ENCODE measurements around the gene SPEM3. TPM values are rescaled to one million over a fixed set of nuclear protein-coding genes. Genes with fewer than 3 reads are reported as not detected.
A peak's percentile ranks its signal among the peaks of the same experiment; 100 is the strongest.

Gene SPEM3
- total and polyA plus RNA-seq, 2 of the 13 experiments (the other 11 are each of a cell fraction or from before 2014, with no cell fraction given): not detected

DNA sequence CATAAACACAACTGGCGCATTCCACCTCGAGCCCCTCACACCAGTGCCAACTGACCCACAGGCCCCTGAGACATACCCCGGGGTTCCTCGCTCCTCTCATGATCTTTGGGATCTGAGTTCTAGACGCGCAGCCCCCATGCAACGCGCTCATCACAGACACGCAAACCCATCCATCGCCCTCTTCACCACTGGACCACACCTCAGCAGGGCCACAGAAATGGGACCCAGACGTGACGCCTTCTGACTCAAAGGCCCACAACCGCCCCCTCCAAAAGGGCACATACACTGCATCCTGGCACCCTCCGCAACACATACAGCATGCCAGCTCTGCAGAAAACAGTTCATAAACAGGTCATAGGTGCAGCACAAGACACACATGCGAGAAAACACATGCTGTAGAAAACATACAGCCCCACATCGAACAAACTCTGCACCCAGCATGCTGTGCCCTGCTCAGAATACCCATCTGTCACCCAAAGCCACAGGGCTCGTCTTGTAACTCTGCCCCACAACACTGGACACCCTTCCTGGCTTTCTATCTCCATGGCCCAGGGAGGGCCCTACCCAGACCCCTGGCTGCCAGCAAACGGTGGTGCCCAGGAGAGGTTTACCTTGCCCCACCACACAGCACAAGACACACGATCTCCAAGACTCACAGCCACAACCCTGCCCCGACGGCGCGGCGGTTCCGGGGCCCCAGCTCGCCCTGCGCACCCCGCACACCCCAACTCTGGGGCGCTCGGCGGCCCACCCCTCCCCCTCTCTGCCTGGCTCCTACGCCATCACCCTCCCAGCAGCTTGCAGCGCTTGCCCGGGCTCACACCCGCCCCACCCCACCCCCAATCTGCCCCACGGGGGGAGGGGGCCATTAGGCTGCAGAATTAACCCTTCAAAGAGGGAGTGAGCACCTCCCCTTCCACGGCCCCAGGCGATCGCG is 49.9 kb downstream of the SPEM3 start (continued):
- TF ChIP-seq, protein P1, sequence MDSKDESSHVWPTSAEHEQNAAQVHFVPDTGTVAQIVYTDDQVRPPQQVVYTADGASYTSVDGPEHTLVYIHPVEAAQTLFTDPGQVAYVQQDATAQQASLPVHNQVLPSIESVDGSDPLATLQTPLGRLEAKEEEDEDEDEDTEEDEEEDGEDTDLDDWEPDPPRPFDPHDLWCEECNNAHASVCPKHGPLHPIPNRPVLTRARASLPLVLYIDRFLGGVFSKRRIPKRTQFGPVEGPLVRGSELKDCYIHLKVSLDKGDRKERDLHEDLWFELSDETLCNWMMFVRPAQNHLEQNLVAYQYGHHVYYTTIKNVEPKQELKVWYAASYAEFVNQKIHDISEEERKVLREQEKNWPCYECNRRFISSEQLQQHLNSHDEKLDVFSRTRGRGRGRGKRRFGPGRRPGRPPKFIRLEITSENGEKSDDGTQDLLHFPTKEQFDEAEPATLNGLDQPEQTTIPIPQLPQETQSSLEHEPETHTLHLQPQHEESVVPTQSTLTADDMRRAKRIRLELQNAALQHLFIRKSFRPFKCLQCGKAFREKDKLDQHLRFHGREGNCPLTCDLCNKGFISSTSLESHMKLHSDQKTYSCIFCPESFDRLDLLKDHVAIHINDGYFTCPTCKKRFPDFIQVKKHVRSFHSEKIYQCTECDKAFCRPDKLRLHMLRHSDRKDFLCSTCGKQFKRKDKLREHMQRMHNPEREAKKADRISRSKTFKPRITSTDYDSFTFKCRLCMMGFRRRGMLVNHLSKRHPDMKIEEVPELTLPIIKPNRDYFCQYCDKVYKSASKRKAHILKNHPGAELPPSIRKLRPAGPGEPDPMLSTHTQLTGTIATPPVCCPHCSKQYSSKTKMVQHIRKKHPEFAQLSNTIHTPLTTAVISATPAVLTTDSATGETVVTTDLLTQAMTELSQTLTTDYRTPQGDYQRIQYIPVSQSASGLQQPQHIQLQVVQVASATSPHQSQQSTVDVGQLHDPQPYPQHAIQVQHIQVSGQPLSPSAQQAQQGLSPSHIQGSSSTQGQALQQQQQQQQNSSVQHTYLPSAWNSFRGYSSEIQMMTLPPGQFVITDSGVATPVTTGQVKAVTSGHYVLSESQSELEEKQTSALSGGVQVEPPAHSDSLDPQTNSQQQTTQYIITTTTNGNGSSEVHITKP (CRISPR knock-in tag; IDR thresholded peaks at IDR 0.05; ENCODE audit: low read depth): peak; percentile 32; the same call in 1 of the 2 replicates
- TF ChIP-seq HDAC1 (CRISPR knock-in tag; IDR thresholded peaks at IDR 0.05) (peak; percentile 53), ZNF841 (CRISPR knock-in tag; IDR thresholded peaks at IDR 0.05; ENCODE audit: borderline replicate concordance) (no peak), SP140L (CRISPR knock-in tag; IDR thresholded peaks at IDR 0.05; ENCODE audit: borderline replicate concordance) (no peak), KLF12 (CRISPR knock-in tag; IDR thresholded peaks at IDR 0.05; ENCODE audit: borderline replicate concordance) (no peak), MED8 (CRISPR knock-in tag; IDR thresholded peaks at IDR 0.05; ENCODE audit: insufficient replicate concordance) (no peak), IRX3 (CRISPR knock-in tag; IDR thresholded peaks at IDR 0.05; ENCODE audit: borderline replicate concordance, low read depth) (0 out of 2 replicates have a peak, but pooled peaks have one; percentile 18), ZNF451 (CRISPR knock-in tag; IDR thresholded peaks at IDR 0.05) (0 out of 2 replicates have a peak, but pooled peaks have one; percentile 21), HOXA9 (CRISPR knock-in tag; IDR thresholded peaks at IDR 0.05; ENCODE audit: borderline replicate concordance) (peak; percentile 50; the same call in 1 of the 2 replicates), GTF2F1 (IDR thresholded peaks at IDR 0.05; ENCODE audit: low read length) (no peak), TMF1 (CRISPR knock-in tag; IDR thresholded peaks at IDR 0.05; ENCODE audit: low read depth) (peak; percentile 24; the same call in 1 of the 2 replicates), TP53 (CRISPR knock-in tag; conservative IDR thresholded peaks at IDR 0.05) (no peak), ISX (CRISPR knock-in tag; conservative IDR thresholded peaks at IDR 0.05) (no peak), SALL1 (CRISPR knock-in tag; IDR thresholded peaks at IDR 0.05) (no peak)
- TF ChIP-seq, protein P2, sequence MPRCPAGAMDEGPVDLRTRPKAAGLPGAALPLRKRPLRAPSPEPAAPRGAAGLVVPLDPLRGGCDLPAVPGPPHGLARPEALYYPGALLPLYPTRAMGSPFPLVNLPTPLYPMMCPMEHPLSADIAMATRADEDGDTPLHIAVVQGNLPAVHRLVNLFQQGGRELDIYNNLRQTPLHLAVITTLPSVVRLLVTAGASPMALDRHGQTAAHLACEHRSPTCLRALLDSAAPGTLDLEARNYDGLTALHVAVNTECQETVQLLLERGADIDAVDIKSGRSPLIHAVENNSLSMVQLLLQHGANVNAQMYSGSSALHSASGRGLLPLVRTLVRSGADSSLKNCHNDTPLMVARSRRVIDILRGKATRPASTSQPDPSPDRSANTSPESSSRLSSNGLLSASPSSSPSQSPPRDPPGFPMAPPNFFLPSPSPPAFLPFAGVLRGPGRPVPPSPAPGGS (CRISPR knock-in tag; IDR thresholded peaks at IDR 0.05): no peak
- TF ChIP-seq, protein P3, sequence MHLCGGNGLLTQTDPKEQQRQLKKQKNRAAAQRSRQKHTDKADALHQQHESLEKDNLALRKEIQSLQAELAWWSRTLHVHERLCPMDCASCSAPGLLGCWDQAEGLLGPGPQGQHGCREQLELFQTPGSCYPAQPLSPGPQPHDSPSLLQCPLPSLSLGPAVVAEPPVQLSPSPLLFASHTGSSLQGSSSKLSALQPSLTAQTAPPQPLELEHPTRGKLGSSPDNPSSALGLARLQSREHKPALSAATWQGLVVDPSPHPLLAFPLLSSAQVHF (CRISPR knock-in tag; IDR thresholded peaks at IDR 0.05): 0 out of 2 replicates have a peak, but pooled peaks have one; percentile 46
- TF ChIP-seq, protein P4, sequence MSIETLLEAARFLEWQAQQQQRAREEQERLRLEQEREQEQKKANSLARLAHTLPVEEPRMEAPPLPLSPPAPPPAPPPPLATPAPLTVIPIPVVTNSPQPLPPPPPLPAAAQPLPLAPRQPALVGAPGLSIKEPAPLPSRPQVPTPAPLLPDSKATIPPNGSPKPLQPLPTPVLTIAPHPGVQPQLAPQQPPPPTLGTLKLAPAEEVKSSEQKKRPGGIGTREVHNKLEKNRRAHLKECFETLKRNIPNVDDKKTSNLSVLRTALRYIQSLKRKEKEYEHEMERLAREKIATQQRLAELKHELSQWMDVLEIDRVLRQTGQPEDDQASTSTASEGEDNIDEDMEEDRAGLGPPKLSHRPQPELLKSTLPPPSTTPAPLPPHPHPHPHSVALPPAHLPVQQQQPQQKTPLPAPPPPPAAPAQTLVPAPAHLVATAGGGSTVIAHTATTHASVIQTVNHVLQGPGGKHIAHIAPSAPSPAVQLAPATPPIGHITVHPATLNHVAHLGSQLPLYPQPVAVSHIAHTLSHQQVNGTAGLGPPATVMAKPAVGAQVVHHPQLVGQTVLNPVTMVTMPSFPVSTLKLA (IDR thresholded peaks at IDR 0.05): no peak
- TF ChIP-seq, protein P5, sequence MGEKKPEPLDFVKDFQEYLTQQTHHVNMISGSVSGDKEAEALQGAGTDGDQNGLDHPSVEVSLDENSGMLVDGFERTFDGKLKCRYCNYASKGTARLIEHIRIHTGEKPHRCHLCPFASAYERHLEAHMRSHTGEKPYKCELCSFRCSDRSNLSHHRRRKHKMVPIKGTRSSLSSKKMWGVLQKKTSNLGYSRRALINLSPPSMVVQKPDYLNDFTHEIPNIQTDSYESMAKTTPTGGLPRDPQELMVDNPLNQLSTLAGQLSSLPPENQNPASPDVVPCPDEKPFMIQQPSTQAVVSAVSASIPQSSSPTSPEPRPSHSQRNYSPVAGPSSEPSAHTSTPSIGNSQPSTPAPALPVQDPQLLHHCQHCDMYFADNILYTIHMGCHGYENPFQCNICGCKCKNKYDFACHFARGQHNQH (CRISPR knock-in tag; IDR thresholded peaks at IDR 0.05): no peak

Measured in HepG2 (cell line).